ENCODE results near the gene SHTN1.

Gene SHTN1

DNA sequence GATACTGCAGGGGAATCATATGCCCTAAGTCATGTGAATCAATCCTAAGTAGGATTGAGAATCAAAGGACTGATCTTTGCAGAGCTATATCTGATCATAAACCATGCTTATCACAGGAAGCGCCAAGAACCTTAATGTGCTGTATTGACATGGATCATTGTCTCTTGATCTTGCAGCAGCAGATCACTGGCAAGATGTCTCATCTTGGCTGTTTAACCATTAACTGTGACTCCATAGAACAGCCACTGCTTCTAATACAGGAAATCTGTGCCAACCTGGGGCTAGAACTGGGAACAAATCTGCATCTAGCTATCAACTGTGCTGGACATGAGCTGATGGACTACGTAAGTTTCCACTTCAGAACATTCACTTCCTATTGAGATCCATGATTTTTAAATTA, 134.0 kb downstream of the SHTN1 start:
- no peak for DNase-seq (ENCODE audit: low read depth)

DNA sequence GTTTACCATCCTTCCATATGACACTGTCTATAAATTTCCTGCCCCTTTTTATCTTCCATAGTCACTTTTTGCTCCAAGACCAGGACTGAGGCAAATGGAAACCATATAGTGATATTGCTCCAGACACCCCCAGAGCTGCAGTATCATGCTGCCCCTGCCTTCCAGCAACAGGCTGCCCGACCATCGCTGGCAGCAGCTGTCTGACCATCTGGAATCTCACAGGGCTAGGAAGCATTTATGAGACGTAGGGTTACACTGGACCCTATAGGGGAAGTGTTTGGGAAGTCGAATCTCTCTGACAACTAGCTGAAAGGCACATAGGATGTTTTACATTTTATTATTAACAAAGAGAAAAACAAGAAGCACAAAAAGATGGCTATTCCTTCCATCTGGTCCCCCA, 136.3 kb downstream of the SHTN1 start:
- no peak for DNase-seq (ENCODE audit: low read depth)

DNA sequence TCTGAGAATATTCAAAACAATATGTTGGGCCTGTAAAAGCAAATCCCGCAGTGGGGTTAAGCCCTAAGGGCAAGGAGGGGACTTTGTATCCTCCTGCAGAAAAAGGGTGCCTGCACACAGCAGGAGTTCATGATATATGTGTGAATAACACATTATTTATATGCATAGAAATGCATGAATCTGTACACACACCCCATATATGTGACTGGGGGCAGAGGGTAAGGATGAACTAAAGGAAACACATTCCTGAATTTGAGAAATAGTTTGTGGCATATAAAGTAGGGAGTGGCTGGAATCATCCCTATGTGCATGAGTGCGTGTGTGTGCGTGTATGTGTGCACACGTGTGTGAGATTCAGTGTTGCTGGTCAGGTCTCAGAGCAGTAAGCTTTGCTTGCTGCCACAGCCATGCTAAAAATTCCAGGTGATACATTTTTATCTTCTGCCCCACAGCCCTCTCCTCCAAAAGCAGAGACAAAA, 136.8 kb downstream of the SHTN1 start:
- no peak for DNase-seq (ENCODE audit: low read depth)

DNA sequence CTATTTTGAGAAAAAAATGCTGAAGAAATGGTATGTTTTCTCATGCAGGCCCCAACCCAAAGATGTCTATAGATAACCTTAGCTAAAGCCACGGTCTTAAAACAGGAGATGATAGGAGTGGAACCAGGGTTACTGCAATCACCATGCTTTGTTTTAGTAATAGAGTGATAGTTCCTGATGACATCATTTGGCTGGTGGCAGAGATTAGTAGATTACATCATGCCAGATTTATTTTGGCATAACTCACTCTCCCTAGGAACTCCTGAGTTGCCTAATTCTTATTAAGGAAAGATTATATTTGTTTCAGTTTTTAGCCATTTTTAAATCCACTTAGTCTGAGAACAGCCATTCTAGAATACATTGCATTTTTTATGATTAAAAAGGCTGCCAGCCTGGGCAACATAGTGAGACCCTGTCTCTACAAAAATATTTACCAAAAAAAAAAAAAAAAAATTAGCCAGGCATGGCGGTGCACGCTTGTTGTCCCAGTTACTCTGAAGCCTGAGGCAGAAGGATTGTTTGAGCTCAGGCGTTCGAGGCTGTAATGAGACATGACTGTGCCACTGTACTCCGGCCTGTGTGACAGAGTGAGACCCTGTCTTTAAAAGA, 137.9 kb downstream of the SHTN1 start:
- DNase-seq (ENCODE audit: low read depth) = no peak

DNA sequence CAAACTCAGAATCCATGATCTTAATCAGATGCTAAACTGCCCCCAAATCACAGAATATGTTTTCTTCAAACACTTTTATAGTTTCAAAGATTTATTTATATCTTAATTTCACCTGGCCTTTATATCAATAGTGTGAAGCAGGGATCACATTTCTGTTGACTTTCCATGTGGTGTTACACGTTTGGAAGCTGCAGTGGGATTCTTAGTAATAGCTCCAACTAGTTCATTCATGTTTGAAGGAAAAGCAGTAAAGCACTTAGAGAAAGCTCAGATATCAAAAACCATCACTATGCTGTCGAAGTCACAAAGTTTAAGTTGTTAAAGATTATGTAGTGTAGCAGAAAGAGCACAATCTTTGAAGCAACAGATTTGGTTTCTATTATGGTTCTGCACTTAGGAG, 138.9 kb downstream of the SHTN1 start:
- no peak for DNase-seq (ENCODE audit: low read depth)

DNA sequence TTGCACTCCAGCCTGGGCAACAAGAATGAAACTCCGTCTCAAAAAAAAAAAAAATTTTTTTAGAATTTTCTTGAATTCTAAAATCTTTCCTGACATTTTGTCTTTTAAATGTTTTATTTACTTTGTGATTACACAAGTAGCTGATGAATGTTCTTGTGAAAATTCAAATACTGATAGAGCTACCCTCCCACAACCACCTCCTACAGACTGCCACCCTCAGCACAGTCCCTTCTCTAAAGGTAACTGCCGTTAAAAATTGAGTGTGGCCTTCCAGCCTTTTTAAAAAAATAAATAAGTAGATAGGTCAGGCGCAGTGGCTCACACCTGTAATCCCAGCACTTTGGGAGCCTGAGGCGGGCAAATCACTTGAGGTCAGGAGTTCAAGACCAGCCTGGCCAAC, 140.6 kb downstream of the SHTN1 start:
- no peak for DNase-seq (ENCODE audit: low read depth)

DNA sequence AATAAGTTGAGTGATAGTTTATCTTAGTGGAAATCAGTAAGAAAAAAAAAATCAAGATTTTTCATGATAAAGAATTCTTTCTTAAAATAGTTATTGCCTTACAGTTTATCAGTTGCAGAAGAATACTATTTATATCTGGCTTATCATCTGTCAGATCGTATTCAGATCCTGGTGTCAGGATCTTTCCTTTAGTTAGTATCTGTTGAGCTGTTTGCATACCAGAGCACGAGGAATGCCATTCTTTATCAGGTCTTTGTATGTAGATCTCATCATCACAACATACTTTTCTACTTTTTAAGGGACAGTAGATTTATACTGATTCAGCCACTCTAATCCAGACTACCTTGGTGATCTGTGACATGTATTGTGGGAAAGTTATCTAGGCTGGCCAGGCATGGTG, 143.2 kb downstream of the SHTN1 start:
- no peak for DNase-seq (ENCODE audit: low read depth)

DNA sequence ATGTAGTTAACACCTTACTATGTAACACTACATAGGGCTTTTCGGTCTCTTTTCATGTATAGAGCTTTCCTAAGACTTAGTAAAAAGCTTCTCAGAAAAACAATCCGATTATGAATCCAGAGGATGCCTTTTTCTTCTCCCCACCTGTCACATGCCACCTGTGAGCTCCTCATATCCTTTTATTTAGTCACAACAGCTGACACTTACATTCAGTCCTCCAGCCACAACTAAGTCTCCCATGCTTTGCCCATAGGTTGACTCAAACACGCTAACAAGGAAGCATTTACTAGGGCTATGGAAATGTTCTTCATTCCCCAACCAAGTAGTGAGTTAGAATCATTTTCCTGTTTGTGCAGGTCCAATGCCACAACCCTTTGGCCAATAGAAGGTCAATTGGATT, 147.8 kb downstream of the SHTN1 start:
- no peak for DNase-seq (ENCODE audit: low read depth)

DNA sequence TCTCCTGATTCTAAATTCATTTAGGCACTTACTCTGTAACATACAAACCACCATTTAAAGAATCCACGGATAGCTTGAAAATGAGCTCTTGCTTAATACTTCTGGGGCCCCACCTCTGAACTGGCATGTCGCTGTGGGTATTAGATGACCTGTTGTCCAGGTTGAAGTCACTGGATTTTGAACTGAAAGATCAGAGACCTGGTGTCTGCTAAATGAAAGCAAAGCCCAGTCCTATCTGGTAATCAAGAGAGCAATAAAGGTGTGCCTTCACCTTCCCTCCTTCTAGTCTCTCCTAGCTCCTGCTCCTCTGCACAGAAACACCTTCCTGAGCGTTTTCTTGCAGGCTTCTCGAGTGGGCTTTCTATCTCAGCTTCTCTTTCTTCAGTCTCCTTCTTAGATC, 151.3 kb downstream of the SHTN1 start:
- DNase-seq (ENCODE audit: low read depth) = no peak

DNA sequence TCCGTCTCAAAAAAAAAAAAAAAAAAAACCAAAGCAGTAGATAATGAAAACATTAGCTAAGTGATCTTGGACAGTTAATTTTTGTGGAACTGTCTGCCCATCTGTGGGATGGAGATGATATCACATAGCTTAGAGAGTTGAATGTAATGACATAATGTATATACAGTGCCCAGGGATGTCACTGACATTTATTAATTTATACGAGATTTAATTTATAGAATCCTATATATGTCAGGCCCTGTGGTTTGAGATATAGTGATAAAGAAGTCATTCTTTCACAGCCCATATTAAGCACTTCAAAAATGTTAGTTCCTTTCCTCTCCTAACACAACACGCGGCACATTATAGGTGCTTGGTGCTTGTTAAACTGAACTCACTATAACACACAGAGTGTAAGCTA, 151.7 kb downstream of the SHTN1 start:
- no peak for DNase-seq (ENCODE audit: low read depth)

DNA sequence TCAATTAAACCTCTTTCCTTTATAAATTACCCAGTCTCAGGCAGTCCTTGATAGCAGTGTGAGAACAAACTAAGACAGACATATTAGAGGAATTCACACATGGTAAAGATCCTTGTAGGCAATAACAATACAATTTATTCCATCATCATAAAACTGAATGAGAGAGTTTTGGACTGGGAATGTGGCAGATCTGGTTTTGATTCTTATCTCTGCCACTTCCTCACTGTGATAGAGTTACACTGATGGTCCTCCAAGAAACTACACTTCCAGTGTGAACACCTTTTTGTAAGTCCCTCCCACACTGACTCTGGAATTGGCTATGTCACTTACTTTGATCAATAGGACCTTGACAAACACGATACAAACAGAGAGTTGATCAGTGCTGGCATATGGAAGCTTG, 152.7 kb downstream of the SHTN1 start:
- DNase-seq (ENCODE audit: low read depth) = no peak

DNA sequence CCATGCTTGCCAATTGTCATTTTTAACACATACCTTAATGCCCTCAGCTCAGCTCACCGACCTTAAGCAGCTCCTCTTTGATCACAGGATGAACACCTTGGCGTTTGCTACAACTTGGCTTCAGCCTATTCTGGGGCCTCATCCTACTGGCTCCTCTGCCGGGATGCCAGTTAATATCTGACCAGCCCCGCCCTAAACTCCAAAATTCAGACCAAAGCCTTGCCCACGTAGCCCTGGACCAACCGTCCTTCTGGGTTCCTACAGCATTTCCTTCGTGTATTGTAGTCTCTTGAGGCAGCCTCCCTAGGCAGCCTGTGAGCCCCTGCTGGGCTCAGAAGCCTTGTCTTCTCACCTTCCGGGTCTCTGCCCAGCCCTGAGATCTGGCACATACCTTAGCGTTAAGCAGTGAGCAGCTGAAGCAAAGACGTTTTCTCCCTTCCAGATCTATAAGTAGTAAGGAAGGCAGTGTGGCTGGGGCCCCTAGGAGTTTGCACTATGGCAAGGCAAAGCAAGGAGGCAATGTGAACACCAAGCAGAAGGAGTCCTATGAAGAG, 154.9 kb downstream of the SHTN1 start:
- no peak for DNase-seq (ENCODE audit: low read depth)

DNA sequence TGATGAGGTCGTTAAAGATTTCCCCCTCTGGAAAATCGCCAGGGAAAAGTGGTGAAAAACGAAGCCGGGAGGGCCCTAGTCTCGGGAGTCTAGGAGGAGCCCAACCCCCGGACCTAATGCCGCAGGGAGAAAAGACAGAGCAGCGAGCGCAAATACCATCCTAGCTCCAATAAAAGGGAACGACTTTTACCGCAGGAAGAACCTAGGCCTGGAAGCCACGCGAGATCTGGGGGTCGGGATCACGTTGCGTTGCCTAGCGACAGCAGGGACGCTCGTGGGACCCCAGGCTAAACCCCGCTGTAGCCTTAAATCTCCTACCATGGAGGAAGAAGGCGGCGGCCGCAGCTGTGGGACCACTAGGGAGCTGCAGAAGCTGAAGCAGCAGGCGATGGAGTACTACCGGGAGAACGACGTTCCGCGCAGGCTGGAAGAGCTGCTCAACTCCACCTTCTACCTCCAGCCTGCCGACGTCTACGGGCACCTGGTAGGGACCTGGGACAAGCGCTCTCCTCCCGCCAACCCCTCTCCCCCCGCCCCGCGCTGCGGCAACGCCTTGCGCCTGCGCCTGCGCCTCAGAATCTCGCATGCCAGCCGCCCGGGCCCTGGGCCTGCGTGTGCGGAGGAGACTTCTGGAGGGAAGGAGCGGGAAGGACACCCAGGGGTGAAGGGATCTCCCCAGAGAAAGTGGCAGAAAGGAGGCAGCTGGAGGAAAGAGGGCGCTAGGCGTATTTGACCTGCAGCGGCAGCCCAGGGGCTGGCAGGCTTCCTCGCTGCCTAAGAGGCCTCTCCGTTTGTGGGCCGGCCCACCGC, 155.5 kb downstream of the SHTN1 start, which contains the start of gene ENO4:
Gene ENO4, plus strand, starts transcription at position 252 of the 810 bp plus-strand sequence. Its CDS starts 68 bp downstream, at position 320.
- no peak for DNase-seq (ENCODE audit: low read depth)

DNA sequence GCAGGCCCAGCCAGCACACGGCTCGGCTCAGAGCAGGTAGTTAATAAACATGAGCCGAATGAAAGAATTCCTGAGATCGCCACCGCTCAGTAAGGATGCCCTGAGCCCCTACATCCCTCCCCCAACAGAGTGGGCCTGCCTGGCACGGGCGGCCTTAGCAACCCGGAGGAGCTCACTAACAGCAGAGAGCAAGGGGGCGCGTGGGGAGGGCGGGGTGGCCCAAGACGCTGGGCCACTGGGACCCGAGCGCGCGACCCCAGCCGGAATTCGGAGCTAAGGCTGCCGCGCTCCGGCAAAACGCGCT, 156.1 kb downstream of the SHTN1 start:
- DNase-seq (ENCODE audit: low read depth) = no peak

DNA sequence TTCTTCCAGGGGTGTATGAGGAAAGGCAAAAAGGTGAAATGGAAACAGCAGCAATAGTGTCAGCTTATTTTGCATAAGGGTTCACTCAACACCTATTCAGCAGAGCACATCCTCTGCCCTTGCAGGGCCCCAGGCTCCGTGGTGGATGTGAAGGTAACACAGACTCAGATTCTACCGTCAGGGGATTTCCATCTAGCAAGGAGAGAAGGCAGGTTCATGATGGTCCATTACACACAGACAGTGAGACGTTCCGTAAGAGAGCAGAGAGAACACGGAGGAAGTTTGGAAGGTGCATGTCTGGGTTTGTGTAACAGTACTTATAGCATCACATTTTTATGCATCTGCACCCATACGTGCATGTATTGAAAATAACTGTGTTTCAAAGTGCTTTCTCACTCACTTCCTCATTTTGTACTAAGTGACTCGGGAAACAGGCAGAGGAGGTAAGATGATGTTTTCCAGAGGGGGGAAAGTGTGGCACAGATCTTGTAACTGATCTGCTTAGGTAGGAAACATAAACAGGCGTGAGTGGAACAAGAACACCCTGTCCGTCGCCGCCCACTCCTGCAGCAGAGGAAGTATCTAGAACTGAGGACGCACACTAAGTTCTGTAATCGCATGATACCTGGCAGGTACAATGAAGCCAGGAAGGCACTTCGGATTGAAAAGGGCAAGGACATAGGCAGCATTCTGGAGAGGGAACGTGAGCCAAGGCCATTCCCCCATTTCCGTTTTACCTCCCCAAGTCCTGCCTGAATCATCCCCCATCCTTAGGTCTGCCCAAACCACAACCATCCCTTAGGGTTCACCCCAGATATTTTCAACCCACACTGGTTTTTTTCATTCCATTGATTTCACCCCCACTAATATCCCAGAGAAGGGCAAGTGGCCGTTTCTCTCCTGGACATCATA, 156.7 kb downstream of the SHTN1 start:
- DNase-seq (ENCODE audit: low read depth) = no peak

DNA sequence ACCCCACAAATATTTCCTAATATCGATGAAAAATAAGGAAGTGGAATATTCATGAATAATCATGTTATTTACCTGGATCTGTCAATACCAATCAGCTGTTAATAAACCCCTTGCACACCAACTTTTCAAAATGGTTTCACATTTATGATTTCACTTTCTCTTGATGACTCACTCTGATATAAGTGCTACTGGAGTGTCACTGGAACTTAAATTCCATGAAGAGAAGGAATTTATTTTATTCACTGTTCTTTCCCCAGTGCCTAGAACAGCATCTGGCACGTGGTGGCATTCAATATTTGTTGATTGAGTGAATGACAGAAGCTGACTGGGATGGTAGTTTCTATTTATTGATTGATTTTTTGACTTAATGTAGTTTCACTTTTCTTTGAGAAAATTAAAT, 159.2 kb downstream of the SHTN1 start:
- DNase-seq (ENCODE audit: low read depth) = no peak

DNA sequence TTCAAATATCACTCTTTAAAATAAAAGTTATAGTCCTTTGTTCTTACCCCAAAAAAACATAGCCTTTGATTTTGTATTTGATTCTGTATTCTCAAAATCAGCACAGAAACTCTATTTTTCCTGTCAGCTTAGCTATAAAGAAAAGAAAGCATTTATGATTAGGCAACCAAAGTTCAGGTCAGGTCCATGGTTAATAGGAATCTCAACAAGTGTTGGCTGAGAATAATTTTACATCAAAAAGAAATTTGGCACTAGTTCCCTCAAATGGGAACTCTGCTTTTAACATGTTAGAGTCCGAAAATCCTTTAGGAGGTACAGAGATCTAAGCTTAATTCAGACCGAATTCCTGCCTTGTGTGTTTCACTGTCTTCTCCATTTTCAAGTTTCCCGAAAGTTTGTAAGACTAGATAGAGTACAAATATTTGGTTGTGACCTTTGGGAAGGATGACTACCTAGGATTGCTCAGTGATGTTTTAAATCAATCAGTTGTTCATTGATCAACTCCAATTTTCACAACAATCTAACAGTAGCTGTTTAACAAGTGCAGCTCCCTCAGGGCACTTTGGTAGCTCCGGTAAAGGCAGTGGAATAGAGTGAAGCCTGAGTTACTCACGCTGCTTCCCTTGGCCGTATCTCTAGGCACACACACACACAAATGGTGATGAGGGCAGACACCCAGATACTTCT, 164.5 kb downstream of the SHTN1 start:
- no peak for DNase-seq (ENCODE audit: low read depth)

DNA sequence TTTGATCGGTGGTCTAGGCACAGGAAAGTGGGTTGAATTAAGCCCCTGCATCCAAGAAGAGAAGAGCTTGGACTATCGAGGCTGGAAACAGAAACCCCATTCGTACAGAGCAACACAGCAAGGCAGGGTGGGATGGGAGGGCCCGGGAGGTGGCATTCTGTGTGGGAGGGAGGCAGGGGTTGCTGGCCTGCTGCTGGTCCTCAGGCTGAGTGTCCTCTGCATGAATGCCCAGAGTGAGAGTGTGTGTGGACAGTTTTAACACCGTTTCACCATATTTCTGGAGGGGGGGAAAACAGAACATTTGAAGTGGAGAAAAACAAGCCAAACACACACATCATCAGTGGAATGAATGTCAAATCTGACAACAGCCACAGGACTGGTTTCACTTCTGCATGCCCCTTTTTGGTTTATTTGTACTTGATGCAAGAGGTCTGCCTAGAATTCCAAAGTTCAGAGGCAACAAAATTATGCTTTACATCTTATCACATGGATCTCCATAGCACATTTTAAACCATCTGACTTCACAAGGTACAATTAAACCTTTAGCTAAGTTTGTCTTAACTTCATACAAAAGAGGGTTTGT, 166.8 kb downstream of the SHTN1 start:
- DNase-seq (ENCODE audit: low read depth) = no peak

DNA sequence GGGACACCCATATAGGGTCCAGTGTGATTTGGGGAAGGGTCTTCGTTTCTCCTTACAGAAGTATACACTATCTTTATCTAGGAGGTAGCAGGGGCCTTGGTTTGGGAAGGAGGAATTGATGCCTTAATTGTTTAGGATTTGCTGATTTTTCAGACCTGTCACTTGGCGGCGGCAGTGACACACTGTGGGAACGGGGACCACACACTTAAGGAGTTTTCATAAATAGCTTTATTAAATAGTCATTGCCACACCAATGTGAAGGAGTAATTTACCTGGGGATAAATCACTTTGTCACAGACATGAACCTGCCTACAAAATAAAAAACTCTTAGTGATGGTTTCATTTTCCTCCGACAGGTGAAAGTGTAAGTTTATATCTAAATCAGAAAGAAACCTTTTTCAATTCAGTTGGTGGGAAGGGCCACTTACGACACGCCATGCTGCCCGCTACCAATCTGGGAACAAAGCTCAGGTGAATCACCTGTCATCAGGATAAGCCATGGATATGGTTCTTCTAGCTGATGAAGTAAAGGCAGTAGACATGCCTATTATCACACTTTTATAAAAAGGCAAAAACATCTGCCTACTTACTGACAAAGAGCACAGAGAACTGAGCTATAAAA, 168.0 kb downstream of the SHTN1 start:
- no peak for DNase-seq (ENCODE audit: low read depth)

DNA sequence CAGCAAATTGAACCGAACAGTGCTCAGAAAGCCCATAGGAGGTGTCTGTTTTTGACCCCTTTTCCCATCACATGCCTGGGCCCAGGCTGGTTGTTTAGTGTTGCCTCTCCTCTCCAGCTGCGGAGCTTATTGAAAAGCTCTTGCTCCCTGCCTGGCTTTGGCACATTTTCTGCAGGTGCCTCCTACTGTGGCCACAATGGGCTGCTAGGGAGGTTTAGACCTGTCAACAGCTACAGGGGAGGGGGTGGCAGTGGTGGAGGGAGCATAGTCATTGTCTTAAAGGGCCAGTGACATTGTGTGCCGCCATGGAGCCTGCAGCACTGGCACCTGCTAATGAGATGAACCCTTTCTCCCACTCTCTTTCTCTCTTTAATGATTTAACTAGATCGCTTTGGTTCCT, 168.9 kb downstream of the SHTN1 start:
- no peak for DNase-seq (ENCODE audit: low read depth)

DNA sequence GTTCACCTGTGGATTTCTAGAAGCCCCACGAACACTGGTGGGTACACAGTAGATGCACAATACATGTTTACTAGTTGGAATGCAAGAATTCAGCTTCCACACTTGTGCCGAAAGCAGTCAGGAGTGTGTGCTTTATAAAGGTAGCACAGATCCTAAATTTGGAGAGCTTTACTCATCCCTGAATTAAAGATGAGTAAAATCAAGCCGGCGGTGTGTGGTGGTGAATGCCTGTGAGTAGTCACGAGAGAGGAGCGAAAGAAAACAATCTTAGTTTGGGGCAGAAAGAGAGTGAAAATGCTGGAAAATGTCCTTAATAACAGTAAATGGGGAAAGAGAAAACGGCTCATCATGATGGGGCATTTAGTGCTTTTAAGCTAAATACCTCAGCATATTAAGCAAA, 169.3 kb downstream of the SHTN1 start:
- no peak for DNase-seq (ENCODE audit: low read depth)
